Osteocyte (in vitro differentiated cells): Measurements from ENCODE around the gene VPS13D. TPM values are rescaled to one million over a fixed set of nuclear protein-coding genes. Genes with fewer than 3 reads are reported as not detected.

ENCODE experiments used
- DNase-seq: peaks from one replicate; pipeline ENCODE4 v3.0.0; 2021; ENCODE audit warnings: mixed read lengths; ENCODE audit not compliant: unreplicated experiment; ENCODE audit errors: extremely low spot score
- H3K27ac Mint-ChIP-seq: one replicate; pipeline ENCODE4 v1.8.0; 2021; ENCODE audit warnings: mild to moderate bottlenecking, mixed read lengths; ENCODE audit not compliant: unreplicated experiment
- H3K27me3 Mint-ChIP-seq: one replicate; pipeline ENCODE4 v1.8.0; 2021; ENCODE audit warnings: mixed read lengths; ENCODE audit not compliant: unreplicated experiment
- H3K36me3 Mint-ChIP-seq: one replicate; pipeline ENCODE4 v1.8.0; 2021; ENCODE audit warnings: mixed read lengths; ENCODE audit not compliant: unreplicated experiment
- H3K4me1 Mint-ChIP-seq: one replicate; pipeline ENCODE4 v1.8.0; 2021; ENCODE audit warnings: mixed read lengths; ENCODE audit not compliant: unreplicated experiment
- H3K4me3 Mint-ChIP-seq: one replicate; pipeline ENCODE4 v1.8.0; 2021; ENCODE audit warnings: mild to moderate bottlenecking, moderate library complexity, mixed read lengths; ENCODE audit not compliant: unreplicated experiment
- H3K9me3 Mint-ChIP-seq: one replicate; pipeline ENCODE4 v1.8.0; 2021; ENCODE audit warnings: mixed read lengths; ENCODE audit not compliant: unreplicated experiment
- total RNA-seq: library from RNA; stranded (reverse); gene quantifications from 2 replicates; pipeline ENCODE4 v1.2.1, GENCODE V29; 2021
- TF ChIP-seq, protein P1 (sequence below): fragments of 200-600 bp; sonication (generic); IDR thresholded peaks from 2 replicates; pipeline ENCODE4 v1.5.0; 2021; ENCODE audit warnings: antibody characterized with exemption, mild to moderate bottlenecking, moderate library complexity

Gene VPS13D
- total RNA-seq, 1 donor from 2014 or later: 41.1 TPM

DNA sequence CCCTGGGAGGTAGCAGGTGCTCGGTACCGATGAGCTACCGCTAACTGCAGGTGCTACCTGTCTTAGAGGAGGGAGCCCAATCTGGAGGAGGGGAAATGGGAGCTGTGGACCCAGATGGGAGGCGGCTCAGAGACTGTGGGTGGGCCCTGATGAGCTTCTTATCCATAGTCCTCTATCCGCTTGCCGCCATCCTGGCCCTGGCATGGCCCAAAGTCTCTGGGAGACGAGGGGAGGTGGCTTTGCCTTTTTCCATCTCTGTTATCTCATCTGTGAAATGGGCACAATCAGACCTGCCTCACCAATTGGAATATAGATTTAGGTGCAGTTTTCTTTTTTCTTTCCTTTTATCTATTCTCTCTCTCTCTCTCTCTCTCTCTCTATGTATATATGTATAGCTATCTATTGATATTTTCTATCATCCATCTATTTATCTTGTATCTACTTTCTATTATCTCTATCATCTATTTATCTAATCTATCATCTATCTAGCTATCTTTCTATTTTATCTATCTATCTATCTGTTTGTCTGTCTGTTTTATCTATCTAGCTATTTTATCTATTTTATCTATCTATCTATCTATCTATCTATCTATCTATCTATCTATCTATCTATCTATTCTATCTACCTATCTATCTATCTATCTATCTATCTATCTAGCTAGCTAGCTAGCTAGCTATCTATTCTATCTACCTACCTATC is 46.6 kb upstream of the VPS13D start:
- H3K36me3 Mint-ChIP-seq: no peaks in the 10 kb centered on the region
- H3K27me3 Mint-ChIP-seq: no peaks in the 10 kb centered on the region
- H3K4me1 Mint-ChIP-seq: peaks cover 63% of the 10 kb centered on the region
- no peaks in the 10 kb centered on the region for H3K9me3 Mint-ChIP-seq
- H3K4me3 Mint-ChIP-seq: no peak overlapping the region
- no peak overlapping the region for H3K27ac Mint-ChIP-seq
- no peak for DNase-seq
- TF ChIP-seq, protein P1, sequence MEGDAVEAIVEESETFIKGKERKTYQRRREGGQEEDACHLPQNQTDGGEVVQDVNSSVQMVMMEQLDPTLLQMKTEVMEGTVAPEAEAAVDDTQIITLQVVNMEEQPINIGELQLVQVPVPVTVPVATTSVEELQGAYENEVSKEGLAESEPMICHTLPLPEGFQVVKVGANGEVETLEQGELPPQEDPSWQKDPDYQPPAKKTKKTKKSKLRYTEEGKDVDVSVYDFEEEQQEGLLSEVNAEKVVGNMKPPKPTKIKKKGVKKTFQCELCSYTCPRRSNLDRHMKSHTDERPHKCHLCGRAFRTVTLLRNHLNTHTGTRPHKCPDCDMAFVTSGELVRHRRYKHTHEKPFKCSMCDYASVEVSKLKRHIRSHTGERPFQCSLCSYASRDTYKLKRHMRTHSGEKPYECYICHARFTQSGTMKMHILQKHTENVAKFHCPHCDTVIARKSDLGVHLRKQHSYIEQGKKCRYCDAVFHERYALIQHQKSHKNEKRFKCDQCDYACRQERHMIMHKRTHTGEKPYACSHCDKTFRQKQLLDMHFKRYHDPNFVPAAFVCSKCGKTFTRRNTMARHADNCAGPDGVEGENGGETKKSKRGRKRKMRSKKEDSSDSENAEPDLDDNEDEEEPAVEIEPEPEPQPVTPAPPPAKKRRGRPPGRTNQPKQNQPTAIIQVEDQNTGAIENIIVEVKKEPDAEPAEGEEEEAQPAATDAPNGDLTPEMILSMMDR: no peak

DNA sequence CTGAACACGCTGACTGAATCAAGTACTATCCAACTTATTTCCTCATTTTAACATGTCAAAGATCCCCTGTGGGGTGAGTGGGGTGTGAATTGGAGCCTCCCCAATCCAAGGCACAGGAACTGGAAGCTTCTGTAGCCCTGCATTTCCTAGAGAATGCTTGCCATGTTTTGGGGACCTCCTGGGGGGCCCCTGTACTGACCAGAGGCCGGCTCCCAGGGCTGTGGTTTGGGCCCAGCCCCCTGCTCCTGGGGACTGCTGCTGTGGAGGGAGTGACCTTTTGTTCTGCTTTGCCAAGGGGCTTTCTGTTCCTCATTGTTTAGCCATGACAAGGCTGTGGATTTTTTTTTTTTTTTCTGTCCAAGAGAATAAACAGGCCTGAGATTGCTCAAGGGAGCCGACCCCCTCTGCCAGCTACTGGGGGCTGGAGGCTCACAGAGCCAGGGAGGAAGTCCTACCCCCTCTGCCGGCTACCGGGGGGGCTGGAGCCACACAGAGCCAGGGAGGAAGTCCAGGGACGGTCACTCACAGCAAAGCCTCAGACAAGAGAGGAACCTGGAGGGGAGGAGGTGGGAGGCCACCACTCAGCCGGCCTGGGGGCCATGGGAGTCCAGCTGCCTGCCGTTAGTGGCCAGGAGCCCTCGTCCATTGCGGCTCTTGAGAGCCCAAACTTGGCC is 45.7 kb upstream of the VPS13D start:
- Mint-ChIP-seq H3K4me1 (peaks cover 63% of the 10 kb centered on the region), H3K36me3 (no peaks in the 10 kb centered on the region), H3K4me3 (no peak overlapping the region)

DNA sequence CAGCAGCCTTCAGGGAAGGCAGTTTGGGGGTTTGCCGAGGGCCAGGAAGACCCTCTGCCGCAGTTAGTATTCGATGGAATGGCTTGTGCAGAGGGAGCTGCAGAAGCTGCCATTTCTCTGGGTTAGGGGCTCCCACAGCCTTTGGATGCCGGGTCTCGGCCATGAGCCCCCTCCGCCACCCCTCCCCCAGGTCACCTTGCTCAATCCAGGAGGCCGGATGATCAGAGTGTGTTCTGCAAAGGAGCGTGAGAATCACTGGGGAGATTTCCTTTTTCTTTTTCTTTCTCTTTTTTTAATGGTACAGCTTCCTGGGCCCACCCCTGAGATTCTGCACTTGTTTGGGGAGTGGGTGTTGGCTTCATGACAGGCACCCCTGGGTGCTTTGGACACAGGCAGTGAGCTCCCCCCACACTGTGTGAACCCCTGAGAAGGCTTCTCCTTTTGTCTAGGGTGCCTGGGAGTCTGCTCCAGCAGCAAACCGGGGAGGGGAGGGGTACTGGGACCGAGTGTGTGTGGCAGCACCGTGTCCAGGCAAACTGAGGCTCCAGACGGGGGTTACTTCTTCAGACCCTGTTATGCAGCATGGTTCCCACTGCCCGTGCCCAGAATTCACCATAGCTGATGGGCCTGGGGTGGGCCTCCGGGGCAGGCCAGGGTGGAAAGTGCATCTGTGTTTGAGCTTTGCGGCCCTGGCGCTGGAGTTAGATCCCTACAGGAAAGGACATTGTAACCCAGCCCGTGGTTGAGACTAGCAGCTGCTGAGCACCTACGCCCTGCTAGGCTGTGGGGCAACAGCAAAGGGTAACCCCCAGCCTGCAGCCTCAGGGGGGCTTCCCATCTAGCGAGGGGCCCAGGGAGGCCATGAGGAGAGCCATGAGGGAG is 44.6 kb upstream of the VPS13D start:
- H3K27me3 Mint-ChIP-seq: no peaks in the 10 kb centered on the region
- no peak for DNase-seq
- peaks cover 63% of the 10 kb centered on the region for H3K4me1 Mint-ChIP-seq
- TF ChIP-seq, protein P1: no peak
- H3K9me3 Mint-ChIP-seq: no peaks in the 10 kb centered on the region
- peak overlapping the region; percentile 26 for H3K4me3 Mint-ChIP-seq
- no peaks in the 10 kb centered on the region for H3K36me3 Mint-ChIP-seq
- H3K27ac Mint-ChIP-seq: peak overlapping the region; percentile 95

More for the DNA sequence above, 45.7 kb upstream of the VPS13D start:
- TF ChIP-seq, protein P1: peak; percentile 48
- Mint-ChIP-seq H3K27ac (peak overlapping the region; percentile 95), H3K27me3 (no peaks in the 10 kb centered on the region), H3K9me3 (no peaks in the 10 kb centered on the region)
- peak; percentile 90 for DNase-seq

DNA sequence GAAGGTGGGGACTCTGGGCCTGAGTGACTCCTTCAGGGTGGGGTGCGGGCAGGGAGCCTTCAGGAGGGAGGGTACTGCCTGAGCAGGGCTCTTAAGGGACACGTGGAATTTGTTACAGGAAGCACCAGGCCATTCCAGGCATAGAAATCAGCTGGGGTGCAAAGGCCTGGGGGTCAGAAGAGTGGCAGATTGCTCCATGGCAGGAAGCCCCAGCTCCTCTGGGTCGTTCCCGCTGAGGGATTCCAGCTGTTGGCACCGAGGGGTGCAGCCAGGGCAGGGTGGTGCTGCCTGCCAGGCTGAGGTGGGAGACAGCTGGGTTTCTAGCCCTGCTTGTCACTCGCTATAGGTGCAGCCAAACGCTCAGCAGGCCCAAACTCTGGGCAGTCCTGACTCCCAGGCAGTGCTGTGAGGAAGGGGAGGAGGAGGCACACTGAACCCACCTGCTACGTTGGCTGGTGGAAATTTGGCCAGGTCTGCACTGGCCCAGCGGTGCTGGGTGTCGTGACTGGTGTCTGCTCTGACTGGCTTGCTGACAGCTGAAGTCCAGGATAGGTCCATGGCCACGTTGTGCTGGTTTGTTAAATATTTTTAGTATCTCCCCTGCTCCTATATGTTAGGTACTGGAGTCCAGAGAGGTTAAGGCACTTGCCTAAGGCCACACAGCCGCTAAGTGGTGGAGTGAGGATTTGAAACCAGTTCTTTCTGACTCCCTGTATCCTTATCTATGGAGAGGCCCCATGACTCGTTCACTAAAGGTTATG is 43.7 kb upstream of the VPS13D start:
- no peaks in the 10 kb centered on the region for H3K36me3 Mint-ChIP-seq
- no peak overlapping the region for H3K4me3 Mint-ChIP-seq
- peak overlapping the region; percentile 95 for H3K27ac Mint-ChIP-seq
- DNase-seq: no peak
- peaks cover 3% of the 10 kb centered on the region for H3K27me3 Mint-ChIP-seq
- peaks cover 60% of the 10 kb centered on the region for H3K4me1 Mint-ChIP-seq
- no peaks in the 10 kb centered on the region for H3K9me3 Mint-ChIP-seq
- TF ChIP-seq, protein P1: no peak
